Liver (tissue), 9 donors: ENCODE measurements around the gene WASF2. TPM values are rescaled to one million over a fixed set of nuclear protein-coding genes. Genes with fewer than 3 reads are reported as not detected.
A peak's percentile ranks its signal among the peaks of the same experiment; 100 is the strongest.

Experiments
- DNase-seq: peaks from one replicate; pipeline ENCODE4 v3.0.0-alpha.2; 2017; ENCODE audit warnings: low spot score
- H3K27ac ChIP-seq, 2 donors: one replicate each; pipeline ENCODE4 v1.7.0; 2013; ENCODE audit warnings: inconsistent platforms in 2 of 2, low read length in 2 of 2, control low read depth in 1 of 2, low read depth in 1 of 2, mild to moderate bottlenecking in 1 of 2
- H3K27me3 ChIP-seq, 4 donors: one replicate each; pipeline versions ENCODE4 v1.6.1 to v1.7.0; 2013; ENCODE audit warnings: low read length in 3 of 4, inconsistent platforms in 1 of 4, mild to moderate bottlenecking in 1 of 4, moderate library complexity in 1 of 4; ENCODE audit not compliant: control insufficient read depth in 4 of 4, insufficient read depth in 4 of 4
- H3K36me3 ChIP-seq, 4 donors: one replicate each; pipeline versions ENCODE4 v1.6.1 to v1.7.0; 2013; ENCODE audit warnings: low read length in 3 of 4, mild to moderate bottlenecking in 3 of 4, low read depth in 1 of 4, moderate library complexity in 1 of 4; ENCODE audit not compliant: control insufficient read depth in 4 of 4, insufficient read depth in 3 of 4
- H3K4me1 ChIP-seq, 4 donors: one replicate each; pipeline versions ENCODE4 v1.6.1 to v1.7.0; 2013; ENCODE audit warnings: low read length in 3 of 4, mild to moderate bottlenecking in 3 of 4, moderate library complexity in 1 of 4; ENCODE audit not compliant: control insufficient read depth in 4 of 4, insufficient read depth in 4 of 4
- H3K4me3 ChIP-seq, 3 donors: one replicate each; pipeline versions ENCODE4 v1.6.1 to v1.7.0; 2013; ENCODE audit warnings: low read length in 3 of 3, control low read depth in 1 of 3, low read depth in 1 of 3, mild to moderate bottlenecking in 1 of 3
- H3K9ac ChIP-seq, 2 donors: one replicate each; pipeline ENCODE4 v1.7.0; 2013; ENCODE audit warnings: low read length in 2 of 2, mild to moderate bottlenecking in 2 of 2, moderate library complexity in 2 of 2, control low read depth in 1 of 2, low read depth in 1 of 2
- H3K9me3 ChIP-seq, 4 donors: one replicate each; pipeline versions ENCODE4 v1.6.1 to v1.7.0; 2013; ENCODE audit warnings: low read length in 3 of 4; ENCODE audit not compliant: control insufficient read depth in 4 of 4
- HNF4G ChIP-seq: IDR thresholded peaks from 2 replicates; pipeline ENCODE4 v1.6.1; 2016; ENCODE audit warnings: antibody characterized with exemption
- NR2F2 ChIP-seq: IDR thresholded peaks from 2 replicates; pipeline ENCODE4 v1.6.1; 2016; ENCODE audit warnings: antibody characterized with exemption
- REST ChIP-seq: IDR thresholded peaks from 2 replicates; pipeline ENCODE4 v1.6.1; 2016; ENCODE audit warnings: antibody characterized with exemption, mild to moderate bottlenecking
- RXRA ChIP-seq, 2 donors: IDR thresholded peaks; 2 replicates each; pipeline ENCODE4 v1.6.1; 2017 to 2018; ENCODE audit warnings: antibody characterized with exemption in 2 of 2, mild to moderate bottlenecking in 1 of 2
- SP1 ChIP-seq: IDR thresholded peaks from 2 replicates; pipeline ENCODE4 v1.6.1; 2018; ENCODE audit warnings: antibody characterized with exemption, mild to moderate bottlenecking
- TAF1 ChIP-seq: conservative IDR thresholded peaks from 2 replicates; pipeline ENCODE4 v1.6.1; 2016; ENCODE audit warnings: antibody characterized with exemption, mild to moderate bottlenecking
- WGBS: extraction: QIAGEN DNeasy Blood & Tissue Kit; methylation state at CpG from one replicate; pipeline ENCODE4 v1.1.7; 2013; 5-methylcytosine and 5-hydroxymethylcytosine counted together
- polyA plus RNA-seq, 2 donors: library from polyadenylated mRNA; stranded (reverse) in 1 of 2; unstranded in 1 of 2; fragments of 200-250 nt in 1 of 2; fragments of >200 nt in 1 of 2; fragmentation: Nextera tagmentation in 1 of 2; extraction: Ambion mirVana in 1 of 2; gene quantifications; one replicate each; pipeline versions ENCODE4 v1.2.1 to v1.2.3, GENCODE V29; 2013 to 2015
- total RNA-seq, 2 donors: library from RNA; depleted of rRNA; stranded (reverse); fragments of >200 nt; gene quantifications; one replicate each; pipeline ENCODE4 v1.2.3, GENCODE V29; 2014
- donor health status: healthy.
- donor health status: healthy.
- donor health status: healthy.
- donor health status: healthy.
- donor health status: healthy.

The WASF2 gene
- total and polyA plus RNA-seq, 4 donors = 11.6 to 37.7 (median 18.7) TPM

- H3K9ac ChIP-seq = peak overlapping the region in 1 of 2 donors; percentile 71
- peak overlapping the region; percentile 58 to 72 (median 66) for H3K4me3 ChIP-seq
- peak overlapping the region; percentile 84 to 87 for H3K27ac ChIP-seq
- 7% methylated on average over 40 of the region's 40 CpGs for WGBS
- H3K27me3 ChIP-seq = no peaks in the 10 kb centered on the region
- peaks cover 1 to 34% (median 12%) of the 10 kb centered on the region in 4 donors for H3K4me1 ChIP-seq
- H3K36me3 ChIP-seq = no peaks in the 10 kb centered on the region
- H3K9me3 ChIP-seq = no peaks in the 10 kb centered on the region
- DNase-seq = peak; percentile 94
- no peak for TF ChIP-seq TAF1
- peak; percentile 10 for TF ChIP-seq NR2F2
- TF ChIP-seq SP1 = peak; percentile 43
- peak in 1 of 2 donors; percentile 22 for TF ChIP-seq RXRA (IDR thresholded peaks at IDR 0.05)
- peak; percentile 14 for TF ChIP-seq REST
Observed at GRCh38 chr1:27365372-27366112, 124.4 kb downstream of the WASF2 start.

- Histone ChIP-seq H3K4me3 (no peak overlapping the region), H3K36me3 (no peaks in the 10 kb centered on the region), H3K9me3 (no peaks in the 10 kb centered on the region), H3K27me3 (no peaks in the 10 kb centered on the region), H3K9ac (no peak overlapping the region), H3K4me1 (peaks cover 4 to 34% (median 14%) of the 10 kb centered on the region in 4 donors), H3K27ac (no peak overlapping the region)
- TF ChIP-seq NR2F2 (peak; percentile 23), REST (no peak), HNF4G (no peak)
- 82% methylated on average over 11 of the region's 11 CpGs for WGBS
- no peak for DNase-seq
Observed at GRCh38 chr1:27364696-27365371, 125.1 kb downstream of the WASF2 start.
